ENCODE measurements around the gene NAALADL2. TPM values are rescaled to one million over a fixed set of nuclear protein-coding genes. Genes with fewer than 3 reads are reported as not detected.

Gene NAALADL2
- total RNA-seq, 1 donor from 2014 or later = 2.9 TPM

- DNase-seq (ENCODE audit: low read depth) = no peak
- no peaks in the 10 kb centered on the region for H3K36me3 ChIP-seq (ENCODE audit: control insufficient read depth, insufficient read depth, low read length)
- H3K4me3 ChIP-seq (ENCODE audit: low read depth, low read length) = no peak overlapping the region
- no peaks in the 10 kb centered on the region for H3K27me3 ChIP-seq (ENCODE audit: control insufficient read depth, insufficient read depth, low read length)
- no peak for TF ChIP-seq CTCF (IDR thresholded peaks at IDR 0.05; ENCODE audit: insufficient read depth, low read length, poor library complexity, severe bottlenecking)
These were observed 182.2 kb downstream of the NAALADL2 start for GRCh38 chr3:175041369-175041768.

GRCh38 chr3:175046601-175047000, 187.5 kb downstream of the NAALADL2 start:
- Histone ChIP-seq H3K36me3 (ENCODE audit: control insufficient read depth, insufficient read depth, low read length) (no peaks in the 10 kb centered on the region), H3K27me3 (ENCODE audit: control insufficient read depth, insufficient read depth, low read length) (no peaks in the 10 kb centered on the region), H3K4me3 (ENCODE audit: low read depth, low read length) (no peak overlapping the region)
- no peak for TF ChIP-seq CTCF (IDR thresholded peaks at IDR 0.05; ENCODE audit: insufficient read depth, low read length, poor library complexity, severe bottlenecking)
- DNase-seq (ENCODE audit: low read depth) = no peak

GRCh38 chr3:175047786-175048185, 188.7 kb downstream of the NAALADL2 start:
- H3K36me3 ChIP-seq (ENCODE audit: control insufficient read depth, insufficient read depth, low read length) = no peaks in the 10 kb centered on the region
- no peak for DNase-seq (ENCODE audit: low read depth)
- H3K4me3 ChIP-seq (ENCODE audit: low read depth, low read length) = no peak overlapping the region
- H3K27me3 ChIP-seq (ENCODE audit: control insufficient read depth, insufficient read depth, low read length) = no peaks in the 10 kb centered on the region
- no peak for TF ChIP-seq CTCF (IDR thresholded peaks at IDR 0.05; ENCODE audit: insufficient read depth, low read length, poor library complexity, severe bottlenecking)

- H3K36me3 ChIP-seq (ENCODE audit: control insufficient read depth, insufficient read depth, low read length) = no peaks in the 10 kb centered on the region
- no peak for DNase-seq (ENCODE audit: low read depth)
- no peaks in the 10 kb centered on the region for H3K27me3 ChIP-seq (ENCODE audit: control insufficient read depth, insufficient read depth, low read length)
- H3K4me3 ChIP-seq (ENCODE audit: low read depth, low read length) = no peak overlapping the region
- TF ChIP-seq CTCF (IDR thresholded peaks at IDR 0.05; ENCODE audit: insufficient read depth, low read length, poor library complexity, severe bottlenecking) = no peak
These were observed 198.3 kb downstream of the NAALADL2 start for GRCh38 chr3:175057401-175057800.

GRCh38 chr3:175059788-175060187, 200.7 kb downstream of the NAALADL2 start:
- TF ChIP-seq CTCF (IDR thresholded peaks at IDR 0.05; ENCODE audit: insufficient read depth, low read length, poor library complexity, severe bottlenecking) = no peak
- no peaks in the 10 kb centered on the region for H3K36me3 ChIP-seq (ENCODE audit: control insufficient read depth, insufficient read depth, low read length)
- no peak for DNase-seq (ENCODE audit: low read depth)
- no peak overlapping the region for H3K4me3 ChIP-seq (ENCODE audit: low read depth, low read length)
- no peaks in the 10 kb centered on the region for H3K27me3 ChIP-seq (ENCODE audit: control insufficient read depth, insufficient read depth, low read length)

- TF ChIP-seq CTCF (IDR thresholded peaks at IDR 0.05; ENCODE audit: insufficient read depth, low read length, poor library complexity, severe bottlenecking) = no peak
- no peak for DNase-seq (ENCODE audit: low read depth)
- Histone ChIP-seq H3K4me3 (ENCODE audit: low read depth, low read length) (no peak overlapping the region), H3K27me3 (ENCODE audit: control insufficient read depth, insufficient read depth, low read length) (no peaks in the 10 kb centered on the region), H3K36me3 (ENCODE audit: control insufficient read depth, insufficient read depth, low read length) (no peaks in the 10 kb centered on the region)
These were observed 206.4 kb downstream of the NAALADL2 start for GRCh38 chr3:175065497-175065896.

Data from kidney epithelial cell (primary cell).